K562 (cell line): ENCODE measurements around the gene VWA7. TPM values are rescaled to one million over a fixed set of nuclear protein-coding genes. Genes with fewer than 3 reads are reported as not detected.

Experiments
- BRF2 ChIP-seq: IDR thresholded peaks from 3 replicates; pipeline ENCODE4 v1.6.1; 2011; ENCODE audit warnings: borderline replicate concordance, mild to moderate bottlenecking; ENCODE audit not compliant: insufficient read length, insufficient read depth
- CBX3 ChIP-seq, 2 experiments: IDR thresholded peaks; 1 replicate in 1 of 2; 2 replicates in 1 of 2; pipeline ENCODE4 v1.6.1; 2012; ENCODE audit warnings: inconsistent platforms in 2 of 2, low read length in 2 of 2, borderline replicate concordance in 1 of 2, control low read depth in 1 of 2
- ETV6 ChIP-seq, 3 experiments: fragments of 150-350 bp in 1 of 3; sonication (generic) in 1 of 3; formaldehyde crosslinking in 1 of 3; IDR thresholded peaks; 2 replicates each; pipeline versions ENCODE4 v1.6.1 to v1.8.0; 2014 to 2022; ENCODE audit warnings: borderline replicate concordance in 2 of 3, low read depth in 2 of 3, antibody characterized with exemption in 1 of 3, low read length in 1 of 3, mild to moderate bottlenecking in 1 of 3, missing genetic modification reagents in 1 of 3
- HDAC2 ChIP-seq: fragments of 450-650 bp; IDR thresholded peaks from 2 replicates; pipeline ENCODE4 v1.6.1; 2016; ENCODE audit warnings: mild to moderate bottlenecking
- MCM3 ChIP-seq: fragments of 450-650 bp; IDR thresholded peaks from 2 replicates; pipeline ENCODE4 v1.6.1; 2016
- MNT ChIP-seq, 2 experiments: fragments of 450-650 bp; conservative IDR thresholded peaks; 2 replicates each; pipeline ENCODE4 v1.6.1; 2017; ENCODE audit warnings: mild to moderate bottlenecking in 2 of 2, moderate library complexity in 2 of 2
- OTX1 ChIP-seq: fragments of 450-650 bp; formaldehyde crosslinking; IDR thresholded peaks from 2 replicates; pipeline ENCODE4 v1.4.0; 2022; ENCODE audit warnings: mild to moderate bottlenecking
- PHF8 ChIP-seq: fragments of 200-600 bp; sonication (generic); IDR thresholded peaks from 2 replicates; pipeline ENCODE4 v1.6.1; 2012; ENCODE audit warnings: mixed run types, mild to moderate bottlenecking, inconsistent platforms, low read length, moderate library complexity, borderline replicate concordance
- POLR2AphosphoS2 ChIP-seq: IDR thresholded peaks from 2 replicates; pipeline ENCODE4 v1.6.1; 2012; ENCODE audit warnings: low read length, improper control_type of control experiment
- PYGO2 ChIP-seq: fragments of 450-650 bp; IDR thresholded peaks from 2 replicates; pipeline ENCODE4 v1.6.1; 2016; ENCODE audit warnings: mild to moderate bottlenecking, missing genetic modification characterization, moderate library complexity, missing compliant biosample characterization
- RBM15 ChIP-seq: fragments of 200-400 bp; formaldehyde crosslinking; IDR thresholded peaks from 2 replicates; pipeline ENCODE4 v1.6.1; 2018; ENCODE audit warnings: mild to moderate bottlenecking, low read length, moderate library complexity; ENCODE audit not compliant: insufficient read depth
- RFX7 ChIP-seq: fragments of 250-450 bp; sonication (Bioruptor Pico); IDR thresholded peaks from 2 replicates; pipeline ENCODE4 v1.5.1; 2021; ENCODE audit warnings: mild to moderate bottlenecking
- SMAD3 ChIP-seq: fragments of 450-650 bp; formaldehyde crosslinking; conservative IDR thresholded peaks from 2 replicates; pipeline ENCODE4 v1.4.0; 2020; ENCODE audit warnings: mild to moderate bottlenecking
- STAT6 ChIP-seq: sonication (generic); formaldehyde crosslinking; IDR thresholded peaks from 2 replicates; pipeline ENCODE4 v1.8.1; 2023; ENCODE audit warnings: mild to moderate bottlenecking, missing genetic modification reagents
- XRCC3 ChIP-seq: fragments of 450-650 bp; IDR thresholded peaks from 2 replicates; pipeline ENCODE4 v1.6.1; 2017; ENCODE audit warnings: mild to moderate bottlenecking, moderate library complexity
- ZNF316 ChIP-seq: fragments of 450-650 bp; IDR thresholded peaks from 2 replicates; pipeline ENCODE4 v1.6.1; 2016
- ZNF444 ChIP-seq: fragments of 250-450 bp; sonication (Bioruptor Pico); IDR thresholded peaks from 2 replicates; pipeline ENCODE4 v1.4.0; 2020; ENCODE audit warnings: mild to moderate bottlenecking, moderate library complexity
- polyA plus RNA-seq, 8 experiments: library from polyadenylated mRNA; depleted of rRNA in 4 of 8; stranded (reverse) in 5 of 8; unstranded in 3 of 8; fragments of >200 nt; fragmentation: Nextera tagmentation in 2 of 8; fragmentation: Illumina TruSeq in 1 of 8; extraction: Ambion mirVana in 2 of 8; extraction: Trizol in 1 of 8; gene quantifications; 2 replicates each; pipeline versions ENCODE4 v1.2.1 to v1.2.3, GENCODE V29; 2011 to 2014; ENCODE audit warnings: inconsistent platforms in 1 of 8, missing spikeins in 1 of 8
- total RNA-seq, 7 experiments: library from RNA; depleted of rRNA in 6 of 7; stranded (reverse); fragments of >200 nt in 6 of 7; fragmentation: Illumina TruSeq in 2 of 7; extraction: Trizol in 2 of 7; gene quantifications; 2 replicates each; pipeline versions ENCODE4 v1.2.1 to v1.2.3, GENCODE V29; 2011 to 2021; ENCODE audit warnings: low replicate concordance in 1 of 7
- TF ChIP-seq, protein P1 (sequence below): fragments of 250-450 bp; sonication (Bioruptor Pico); IDR thresholded peaks from 2 replicates; pipeline ENCODE4 v1.4.0; 2020; ENCODE audit warnings: borderline replicate concordance

VWA7 gene
- total and polyA plus RNA-seq, 9 of the 15 experiments (the other 6 are each of a cell fraction or from before 2014, with no cell fraction given) = 0.18 to 2.9 (median 0.95) TPM

- TF ChIP-seq MNT (conservative IDR thresholded peaks at IDR 0.05) (no peak), RBM15 (no peak), PHF8 (peak; percentile 65), CBX3 (IDR thresholded peaks at IDR 0.05; ENCODE audit: borderline replicate concordance in 1 of 2, low read length in 2 of 2) (peak in 1 of 2 experiments; percentile 30; a peak in 1 of 3 replicates), STAT6 (CRISPR knock-in tag) (peak; percentile 99), XRCC3 (no peak), ETV6 (IDR thresholded peaks at IDR 0.05; ENCODE audit: borderline replicate concordance in 1 of 2, low read depth in 2 of 2, low read length in 1 of 2) (peak in 1 of 2 experiments; percentile 23; a peak in 1 of 4 replicates), ETV6 (CRISPR knock-in tag; IDR thresholded peaks at IDR 0.05; ENCODE audit: borderline replicate concordance) (no peak), RFX7 (CRISPR knock-in tag) (no peak), MCM3 (no peak), SMAD3 (peak; percentile 44; the same call in 1 of the 2 replicates), BRF2 (no peak), ZNF316 (peak; percentile 99), ZNF444 (CRISPR knock-in tag) (no peak; the same call in 1 of the 2 replicates), HDAC2 (peak; percentile 41; the same call in 1 of the 2 replicates), PYGO2 (tag) (no peak), POLR2AphosphoS2 (peak; percentile 93; the same call in 1 of the 2 replicates), OTX1 (CRISPR knock-in tag) (peak; percentile 40; the same call in 1 of the 2 replicates)
- TF ChIP-seq, protein P1, sequence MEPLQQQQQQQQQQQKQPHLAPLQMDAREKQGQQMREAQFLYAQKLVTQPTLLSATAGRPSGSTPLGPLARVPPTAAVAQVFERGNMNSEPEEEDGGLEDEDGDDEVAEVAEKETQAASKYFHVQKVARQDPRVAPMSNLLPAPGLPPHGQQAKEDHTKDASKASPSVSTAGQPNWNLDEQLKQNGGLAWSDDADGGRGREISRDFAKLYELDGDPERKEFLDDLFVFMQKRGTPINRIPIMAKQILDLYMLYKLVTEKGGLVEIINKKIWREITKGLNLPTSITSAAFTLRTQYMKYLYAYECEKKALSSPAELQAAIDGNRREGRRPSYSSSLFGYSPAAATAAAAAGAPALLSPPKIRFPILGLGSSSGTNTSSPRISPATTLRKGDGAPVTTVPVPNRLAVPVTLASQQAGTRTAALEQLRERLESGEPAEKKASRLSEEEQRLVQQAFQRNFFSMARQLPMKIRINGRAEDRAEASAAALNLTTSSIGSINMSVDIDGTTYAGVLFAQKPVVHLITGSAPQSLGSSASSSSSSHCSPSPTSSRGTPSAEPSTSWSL = no peak
Observed at GRCh38 chr6:31822036-31822821, 45.1 kb upstream of the VWA7 start (continued).
